GM23338 (cell line): Measurements from ENCODE around the gene GALNT9.

Source experiments
- CREB1 ChIP-seq: fragments of 250-450 bp; sonication (Bioruptor Pico); IDR thresholded peaks from 2 replicates; pipeline ENCODE4 v1.5.0; 2020; ENCODE audit warnings: low read depth, mild to moderate bottlenecking, moderate library complexity
- EZH2 ChIP-seq: fragments of 200-600 bp; sonication (generic); IDR thresholded peaks from one replicate; pipeline ENCODE4 v1.8.0; 2017; ENCODE audit warnings: antibody characterized with exemption, mild to moderate bottlenecking, low read depth; ENCODE audit not compliant: unreplicated experiment
- EZH2phosphoT487 ChIP-seq: fragments of 200-600 bp; sonication (generic); IDR thresholded peaks from one replicate; pipeline ENCODE4 v1.8.1; 2018; ENCODE audit warnings: antibody characterized with exemption; ENCODE audit not compliant: unreplicated experiment
- JUNB ChIP-seq: IDR thresholded peaks from one replicate; pipeline ENCODE4 v1.6.1; 2016; ENCODE audit warnings: antibody characterized with exemption; ENCODE audit not compliant: unreplicated experiment
- NANOG ChIP-seq: IDR thresholded peaks from 2 replicates; pipeline ENCODE4 v1.6.1; 2016; ENCODE audit warnings: antibody characterized with exemption, borderline replicate concordance
- POLR2AphosphoS5 ChIP-seq: IDR thresholded peaks from 2 replicates; pipeline ENCODE4 v1.6.1; 2016; ENCODE audit warnings: antibody characterized with exemption, low read depth
- STAT1 ChIP-seq: IDR thresholded peaks from one replicate; pipeline ENCODE4 v1.6.1; 2016; ENCODE audit warnings: antibody characterized with exemption; ENCODE audit not compliant: unreplicated experiment
- ZNF114 ChIP-seq: fragments of 250-450 bp; sonication (Bioruptor Pico); IDR thresholded peaks from 2 replicates; pipeline ENCODE4 v1.5.0; 2020; ENCODE audit warnings: mild to moderate bottlenecking, moderate library complexity
- ZNF331 ChIP-seq: fragments of 250-450 bp; sonication (Bioruptor Pico); IDR thresholded peaks from 2 replicates; pipeline ENCODE4 v1.5.0; 2020; ENCODE audit warnings: low read depth, mild to moderate bottlenecking, moderate library complexity
- TF ChIP-seq, protein P1 (sequence below), 2 experiments: fragments of 200-600 bp in 1 of 2; sonication (generic) in 1 of 2; conservative IDR thresholded peaks; 2 replicates each; pipeline versions ENCODE4 v1.5.1 to v1.6.1; 2016 to 2017; ENCODE audit warnings: antibody characterized with exemption in 2 of 2, low read depth in 2 of 2, mild to moderate bottlenecking in 2 of 2, moderate library complexity in 1 of 2
- TF ChIP-seq, protein P2 (sequence below): IDR thresholded peaks from one replicate; pipeline ENCODE4 v1.6.1; 2018; ENCODE audit warnings: antibody characterized with exemption; ENCODE audit not compliant: unreplicated experiment
- TF ChIP-seq, protein P3 (sequence below): IDR thresholded peaks from 2 replicates; pipeline ENCODE4 v1.6.1; 2016; ENCODE audit warnings: antibody characterized with exemption

DNA sequence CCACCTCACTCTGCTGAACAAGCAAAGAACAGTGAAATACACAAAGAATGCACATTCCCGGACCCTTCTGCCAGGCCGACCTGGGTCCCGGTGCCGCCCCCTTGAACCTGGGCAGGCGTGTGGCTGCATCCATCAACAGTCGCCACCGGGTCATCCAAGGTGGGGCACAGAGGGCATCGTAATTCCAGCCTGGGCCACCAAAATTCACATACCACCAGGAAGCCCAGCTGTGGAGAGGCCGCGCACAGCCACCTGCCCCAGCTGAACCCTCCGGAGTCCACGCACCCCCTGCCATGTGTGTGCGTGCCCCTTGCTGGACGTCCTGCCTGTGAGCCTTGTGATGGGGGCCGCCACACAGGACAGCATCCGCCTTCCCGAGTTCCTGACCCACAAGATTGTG is 99.5 kb downstream of the GALNT9 start:
- TF ChIP-seq, protein P1, sequence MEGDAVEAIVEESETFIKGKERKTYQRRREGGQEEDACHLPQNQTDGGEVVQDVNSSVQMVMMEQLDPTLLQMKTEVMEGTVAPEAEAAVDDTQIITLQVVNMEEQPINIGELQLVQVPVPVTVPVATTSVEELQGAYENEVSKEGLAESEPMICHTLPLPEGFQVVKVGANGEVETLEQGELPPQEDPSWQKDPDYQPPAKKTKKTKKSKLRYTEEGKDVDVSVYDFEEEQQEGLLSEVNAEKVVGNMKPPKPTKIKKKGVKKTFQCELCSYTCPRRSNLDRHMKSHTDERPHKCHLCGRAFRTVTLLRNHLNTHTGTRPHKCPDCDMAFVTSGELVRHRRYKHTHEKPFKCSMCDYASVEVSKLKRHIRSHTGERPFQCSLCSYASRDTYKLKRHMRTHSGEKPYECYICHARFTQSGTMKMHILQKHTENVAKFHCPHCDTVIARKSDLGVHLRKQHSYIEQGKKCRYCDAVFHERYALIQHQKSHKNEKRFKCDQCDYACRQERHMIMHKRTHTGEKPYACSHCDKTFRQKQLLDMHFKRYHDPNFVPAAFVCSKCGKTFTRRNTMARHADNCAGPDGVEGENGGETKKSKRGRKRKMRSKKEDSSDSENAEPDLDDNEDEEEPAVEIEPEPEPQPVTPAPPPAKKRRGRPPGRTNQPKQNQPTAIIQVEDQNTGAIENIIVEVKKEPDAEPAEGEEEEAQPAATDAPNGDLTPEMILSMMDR (conservative IDR thresholded peaks at IDR 0.05; ENCODE audit: low read depth in 2 of 2) = no peak
- TF ChIP-seq CREB1 (CRISPR knock-in tag) (no peak), EZH2 (no peak), EZH2phosphoT487 (no peak), POLR2AphosphoS5 (no peak), JUNB (no peak), ZNF114 (CRISPR knock-in tag) (no peak), NANOG (no peak), STAT1 (no peak), ZNF331 (CRISPR knock-in tag) (no peak)
- TF ChIP-seq, protein P2, sequence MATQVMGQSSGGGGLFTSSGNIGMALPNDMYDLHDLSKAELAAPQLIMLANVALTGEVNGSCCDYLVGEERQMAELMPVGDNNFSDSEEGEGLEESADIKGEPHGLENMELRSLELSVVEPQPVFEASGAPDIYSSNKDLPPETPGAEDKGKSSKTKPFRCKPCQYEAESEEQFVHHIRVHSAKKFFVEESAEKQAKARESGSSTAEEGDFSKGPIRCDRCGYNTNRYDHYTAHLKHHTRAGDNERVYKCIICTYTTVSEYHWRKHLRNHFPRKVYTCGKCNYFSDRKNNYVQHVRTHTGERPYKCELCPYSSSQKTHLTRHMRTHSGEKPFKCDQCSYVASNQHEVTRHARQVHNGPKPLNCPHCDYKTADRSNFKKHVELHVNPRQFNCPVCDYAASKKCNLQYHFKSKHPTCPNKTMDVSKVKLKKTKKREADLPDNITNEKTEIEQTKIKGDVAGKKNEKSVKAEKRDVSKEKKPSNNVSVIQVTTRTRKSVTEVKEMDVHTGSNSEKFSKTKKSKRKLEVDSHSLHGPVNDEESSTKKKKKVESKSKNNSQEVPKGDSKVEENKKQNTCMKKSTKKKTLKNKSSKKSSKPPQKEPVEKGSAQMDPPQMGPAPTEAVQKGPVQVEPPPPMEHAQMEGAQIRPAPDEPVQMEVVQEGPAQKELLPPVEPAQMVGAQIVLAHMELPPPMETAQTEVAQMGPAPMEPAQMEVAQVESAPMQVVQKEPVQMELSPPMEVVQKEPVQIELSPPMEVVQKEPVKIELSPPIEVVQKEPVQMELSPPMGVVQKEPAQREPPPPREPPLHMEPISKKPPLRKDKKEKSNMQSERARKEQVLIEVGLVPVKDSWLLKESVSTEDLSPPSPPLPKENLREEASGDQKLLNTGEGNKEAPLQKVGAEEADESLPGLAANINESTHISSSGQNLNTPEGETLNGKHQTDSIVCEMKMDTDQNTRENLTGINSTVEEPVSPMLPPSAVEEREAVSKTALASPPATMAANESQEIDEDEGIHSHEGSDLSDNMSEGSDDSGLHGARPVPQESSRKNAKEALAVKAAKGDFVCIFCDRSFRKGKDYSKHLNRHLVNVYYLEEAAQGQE = no peak
- TF ChIP-seq, protein P3, sequence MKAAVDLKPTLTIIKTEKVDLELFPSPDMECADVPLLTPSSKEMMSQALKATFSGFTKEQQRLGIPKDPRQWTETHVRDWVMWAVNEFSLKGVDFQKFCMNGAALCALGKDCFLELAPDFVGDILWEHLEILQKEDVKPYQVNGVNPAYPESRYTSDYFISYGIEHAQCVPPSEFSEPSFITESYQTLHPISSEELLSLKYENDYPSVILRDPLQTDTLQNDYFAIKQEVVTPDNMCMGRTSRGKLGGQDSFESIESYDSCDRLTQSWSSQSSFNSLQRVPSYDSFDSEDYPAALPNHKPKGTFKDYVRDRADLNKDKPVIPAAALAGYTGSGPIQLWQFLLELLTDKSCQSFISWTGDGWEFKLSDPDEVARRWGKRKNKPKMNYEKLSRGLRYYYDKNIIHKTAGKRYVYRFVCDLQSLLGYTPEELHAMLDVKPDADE = no peak
